ENCODE results near the gene ZBTB9.

The ZBTB9 gene

GRCh38 chr6:33417903-33418689, 36.3 kb upstream of the ZBTB9 start, which contains the start of gene CUTA (continued):
- 0 out of 2 replicates have a peak, but pooled peaks have one; percentile 33 for TF ChIP-seq ZNF518A (tag by site-specific recombination; conservative IDR thresholded peaks at IDR 0.05; ENCODE audit: low read depth)
- peak; percentile 77 for TF ChIP-seq ZNF629 (tag by site-specific recombination; IDR thresholded peaks at IDR 0.05)
- TF ChIP-seq ZNF324 (tag by site-specific recombination; IDR thresholded peaks at IDR 0.05): peak; percentile 79; the same call in 1 of the 2 replicates
- no peak; the same call in 1 of the 2 replicates for TF ChIP-seq ZNF561 (tag by site-specific recombination; IDR thresholded peaks at IDR 0.05; ENCODE audit: borderline replicate concordance)
- peak; percentile 36; the same call in 1 of the 2 replicates for TF ChIP-seq KLF1 (tag by site-specific recombination; IDR thresholded peaks at IDR 0.05)
- peak; percentile 80 for TF ChIP-seq FEZF1 (tag by site-specific recombination; IDR thresholded peaks at IDR 0.05)
- TF ChIP-seq EGR2 (tag by site-specific recombination; IDR thresholded peaks at IDR 0.05; ENCODE audit: low read depth): peak; percentile 63
- TF ChIP-seq ZBTB11 (tag by site-specific recombination; conservative IDR thresholded peaks at IDR 0.05; ENCODE audit: low read depth): peak; percentile 83
- TF ChIP-seq ZBTB7A (tag by site-specific recombination; IDR thresholded peaks at IDR 0.05; ENCODE audit: low read depth): peak; percentile 93; the same call in 1 of the 2 replicates
- TF ChIP-seq HIC1 (tag by site-specific recombination; IDR thresholded peaks at IDR 0.05): peak; percentile 95
- peak; percentile 46; the same call in 1 of the 2 replicates for TF ChIP-seq ZNF76 (tag by site-specific recombination; IDR thresholded peaks at IDR 0.05; ENCODE audit: borderline replicate concordance, low read depth)
- TF ChIP-seq ZNF16 (tag by site-specific recombination; IDR thresholded peaks at IDR 0.05; ENCODE audit: low read depth): no peak
- peak; percentile 69 for TF ChIP-seq ZBTB26 (tag by site-specific recombination; optimal IDR thresholded peaks at IDR 0.05)
- TF ChIP-seq ZNF138 (tag by site-specific recombination; IDR thresholded peaks at IDR 0.05; ENCODE audit: borderline replicate concordance): no peak
- TF ChIP-seq GLI4 (tag by site-specific recombination; IDR thresholded peaks at IDR 0.05): no peak
- peak; percentile 62 for TF ChIP-seq SP7 (tag by site-specific recombination; IDR thresholded peaks at IDR 0.05)
- TF ChIP-seq ZEB2 (tag by site-specific recombination; IDR thresholded peaks at IDR 0.05): peak; percentile 99
- peak; percentile 92 for TF ChIP-seq PRDM4 (tag by site-specific recombination; IDR thresholded peaks at IDR 0.05)
- TF ChIP-seq ZNF677 (tag by site-specific recombination; IDR thresholded peaks at IDR 0.05): no peak
- TF ChIP-seq ZNF558 (tag by site-specific recombination; IDR thresholded peaks at IDR 0.05): no peak
